Loucy (cell line): ENCODE results near the gene C10orf62.
"Not testable (repeated sequence)": the region's sequence is repeated elsewhere in the genome, so short reads cannot be mapped to it uniquely, and the experiment has no call there.

Experiments used
- H2AFZ ChIP-seq: fragments of 200-600 bp; sonication (generic); 2 replicates; pipeline ENCODE4 v1.6.0; 2016; ENCODE audit warnings: antibody characterized with exemption, mild to moderate bottlenecking, low read length, moderate library complexity
- H3F3A ChIP-seq: fragments of 200-600 bp; 2 replicates; pipeline ENCODE4 v1.6.0; 2016; ENCODE audit warnings: antibody characterized with exemption, low read depth, mild to moderate bottlenecking
- H3K27me3 ChIP-seq: fragments of 200-600 bp; sonication (generic); 2 replicates; pipeline ENCODE4 v1.6.1; 2014; ENCODE audit warnings: low read length, mild to moderate bottlenecking; ENCODE audit not compliant: insufficient read depth, poor library complexity, severe bottlenecking
- H3K36me3 ChIP-seq: fragments of 200-600 bp; sonication (generic); 2 replicates; pipeline ENCODE4 v1.6.1; 2016; ENCODE audit warnings: low read length; ENCODE audit not compliant: insufficient read depth
- H3K4me1 ChIP-seq: fragments of 200-600 bp; sonication (generic); 2 replicates; pipeline ENCODE4 v1.5.1; 2014; ENCODE audit warnings: low read length, mild to moderate bottlenecking; ENCODE audit not compliant: insufficient read depth, poor library complexity, severe bottlenecking
- H3K4me2 ChIP-seq: fragments of 200-600 bp; sonication (generic); 2 replicates; pipeline ENCODE4 v1.6.0; 2014; ENCODE audit warnings: antibody characterized with exemption, low read length, low read depth, mild to moderate bottlenecking; ENCODE audit not compliant: poor library complexity, severe bottlenecking
- H3K4me3 ChIP-seq: fragments of 200-600 bp; sonication (generic); 2 replicates; pipeline ENCODE4 v1.5.1; 2014; ENCODE audit warnings: low read length, mild to moderate bottlenecking, mixed read lengths; ENCODE audit not compliant: poor library complexity, severe bottlenecking
- H3K79me2 ChIP-seq: fragments of 200-600 bp; sonication (generic); 2 replicates; pipeline ENCODE4 v1.6.1; 2014; ENCODE audit warnings: low read length; ENCODE audit not compliant: insufficient read depth
- H3K9ac ChIP-seq: fragments of 200-600 bp; sonication (generic); 2 replicates; pipeline ENCODE4 v1.6.0; 2014; ENCODE audit warnings: mild to moderate bottlenecking, low read depth, low read length, moderate library complexity; ENCODE audit not compliant: poor library complexity, severe bottlenecking
- H3K9me2 ChIP-seq: fragments of 200-600 bp; sonication (generic); replicated peaks from 2 replicates; pipeline ENCODE4 v1.6.1; 2016; ENCODE audit warnings: low read depth, low read length, mixed read lengths
- H3K9me3 ChIP-seq: fragments of 200-600 bp; sonication (generic); 2 replicates; pipeline ENCODE4 v1.6.1; 2014; ENCODE audit warnings: mild to moderate bottlenecking, antibody characterized with exemption, low read length, low read depth; ENCODE audit not compliant: insufficient read depth
- H4K20me1 ChIP-seq: fragments of 200-600 bp; sonication (generic); 2 replicates; pipeline ENCODE4 v1.6.0; 2014; ENCODE audit warnings: antibody characterized with exemption, low read length, mild to moderate bottlenecking; ENCODE audit not compliant: insufficient read depth, poor library complexity, severe bottlenecking
- CTCF ChIP-seq: fragments of 200-600 bp; sonication (generic); conservative IDR thresholded peaks from 2 replicates; pipeline ENCODE4 v1.5.1; 2014; ENCODE audit warnings: mild to moderate bottlenecking, antibody characterized with exemption, low read length
- EZH2phosphoT487 ChIP-seq: fragments of 200-600 bp; IDR thresholded peaks from 2 replicates; pipeline ENCODE4 v1.6.1; 2018; ENCODE audit warnings: antibody characterized with exemption, mild to moderate bottlenecking, moderate library complexity, borderline replicate concordance

C10orf62 gene

GRCh38 chr10:97635577-97635976 lies 46.1 kb downstream of the C10orf62 start:
- Histone ChIP-seq H3K4me3 (no peak overlapping the region), H2AFZ (no peak overlapping the region), H4K20me1 (no peaks in the 10 kb centered on the region), H3K9ac (no peak overlapping the region), H3K36me3 (no peaks in the 10 kb centered on the region), H3K9me2 (no peaks in the 10 kb centered on the region), H3K4me1 (no peaks in the 10 kb centered on the region), H3K79me2 (no peaks in the 10 kb centered on the region), H3F3A (no peaks in the 10 kb centered on the region), H3K4me2 (no peak overlapping the region), H3K27me3 (no peaks in the 10 kb centered on the region), H3K9me3 (no peaks in the 10 kb centered on the region)
- TF ChIP-seq CTCF (no peak), EZH2phosphoT487 (no peak)

- H3K9me3 ChIP-seq, H3K9me2 ChIP-seq, H3K4me3 ChIP-seq, H4K20me1 ChIP-seq, H3F3A ChIP-seq, H3K27me3 ChIP-seq, H3K9ac ChIP-seq, H3K36me3 ChIP-seq, H2AFZ ChIP-seq, H3K4me2 ChIP-seq: not testable (repeated sequence)
- Histone ChIP-seq H3K4me1 (peaks cover 20% of the 10 kb centered on the region), H3K79me2 (peaks cover 22% of the 10 kb centered on the region)
Observed at GRCh38 chr10:97639090-97639489, 49.6 kb downstream of the C10orf62 start.

- Histone ChIP-seq H3K9me2 (no peaks in the 10 kb centered on the region), H3K9me3 (no peaks in the 10 kb centered on the region), H3K4me2 (peak within 1 kb of the TSS; percentile 91), H3K9ac (peak within 1 kb of the TSS; percentile 62), H3K79me2 (peaks cover 22% of the 10 kb centered on the region), H3K27me3 (no peaks in the 10 kb centered on the region), H3K4me3 (peak within 1 kb of the TSS; percentile 81), H3K36me3 (no peaks in the 10 kb centered on the region; the same call in 1 of the 2 replicates), H3F3A (no peaks in the 10 kb centered on the region), H2AFZ (peak within 1 kb of the TSS; percentile 63), H4K20me1 (peaks cover 10% of the 10 kb centered on the region), H3K4me1 (peaks cover 20% of the 10 kb centered on the region)
- TF ChIP-seq CTCF (no peak), EZH2phosphoT487 (no peak)
Observed at GRCh38 chr10:97640174-97640867, 50.8 kb downstream of the C10orf62 start, which contains the start of gene PI4K2A. PI4K2A (plus strand) TSS chr10:97640671; CDS start chr10:97640743, 72 bp downstream.
